Tibial artery (tissue), 4 donors: ENCODE results near the gene TDRD5.
"Not testable (repeated sequence)": the region's sequence is repeated elsewhere in the genome, so short reads cannot be mapped to it uniquely, and the experiment has no call there.

Experiments used
- DNase-seq, 2 donors: peaks; one replicate each; pipeline ENCODE4 v3.0.0-alpha.2; 2019
- H3K27ac ChIP-seq, 2 donors: fragments of 200-600 bp; sonication (generic) in 1 of 2; 1 replicate in 1 of 2; 2 replicates in 1 of 2; pipeline ENCODE4 v1.5.1; 2018 to 2019; ENCODE audit warnings: mild to moderate bottlenecking in 1 of 2
- H3K27me3 ChIP-seq, 2 donors: fragments of 200-600 bp; sonication (generic) in 1 of 2; one replicate each; pipeline versions ENCODE4 v1.5.1 to v1.6.0; 2016 to 2019
- H3K36me3 ChIP-seq, 3 donors: fragments of 200-600 bp; sonication (generic) in 2 of 3; one replicate each; pipeline ENCODE4 v1.5.1; 2016 to 2019; ENCODE audit warnings: mild to moderate bottlenecking in 2 of 3
- H3K4me1 ChIP-seq, 4 donors: fragments of 200-600 bp; sonication (generic) in 2 of 4; 1 replicate in 3 of 4; 2 replicates in 1 of 4; pipeline ENCODE4 v1.5.1; 2016 to 2019
- H3K4me3 ChIP-seq, 2 donors: fragments of 200-600 bp; sonication (generic) in 1 of 2; 1 replicate in 1 of 2; 2 replicates in 1 of 2; pipeline ENCODE4 v1.5.1; 2018 to 2019; ENCODE audit warnings: mild to moderate bottlenecking in 2 of 2
- H3K9me3 ChIP-seq, 3 donors: fragments of 200-600 bp; sonication (generic) in 1 of 3; one replicate each; pipeline ENCODE4 v1.5.1; 2016 to 2019
- CTCF ChIP-seq, 2 experiments: fragments of 200-600 bp in 1 of 2; fragments of 450-650 bp in 1 of 2; IDR thresholded peaks; one replicate each; pipeline ENCODE4 v1.5.1; 2017 to 2019; ENCODE audit warnings: antibody characterized with exemption in 2 of 2, mild to moderate bottlenecking in 1 of 2, moderate library complexity in 1 of 2
- intact Hi-C: fragments of 100-400 bp; cut with DNase I; formaldehyde crosslinking; loops from one replicate; pipeline ENCODE4 v1.15.0; 2023; ENCODE audit warnings: low total_unique reads

The TDRD5 gene

DNA sequence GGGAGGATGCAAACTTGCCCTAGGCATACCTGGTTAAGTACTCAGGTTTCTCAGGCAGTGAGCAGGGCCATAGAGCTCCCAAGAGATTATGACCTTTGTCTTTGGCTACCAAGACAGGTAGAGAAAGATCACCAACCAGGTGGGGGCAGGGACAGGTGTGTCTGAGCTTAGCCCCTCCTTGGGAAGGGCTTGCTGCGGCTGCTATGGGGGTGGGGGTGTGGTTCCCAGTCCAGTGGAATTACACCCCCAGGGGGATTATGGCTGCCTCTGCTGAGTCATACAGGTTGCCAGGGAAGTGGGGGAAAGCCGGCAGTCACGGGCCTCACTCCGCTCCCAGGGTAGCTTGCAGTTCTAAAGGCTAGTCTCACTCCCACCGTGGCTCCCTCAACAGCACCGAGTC lies 86.2 kb downstream of the TDRD5 start:
- no peak overlapping the region for H3K27ac ChIP-seq
- no peak for DNase-seq
- no peaks in the 10 kb centered on the region for H3K36me3 ChIP-seq
- H3K9me3 ChIP-seq = peaks cover 0 to 9% (median 0%) of the 10 kb centered on the region in 3 donors
- no peaks in the 10 kb centered on the region for H3K27me3 ChIP-seq
- intact Hi-C loops = no loop called here
- no peak for TF ChIP-seq CTCF (IDR thresholded peaks at IDR 0.05)
- H3K4me3 ChIP-seq = no peak overlapping the region
- H3K4me1 ChIP-seq = no peaks in the 10 kb centered on the region

- not testable (repeated sequence) for DNase-seq, H3K27me3 ChIP-seq
Observed at GRCh38 chr1:179694530-179694929, 102.9 kb downstream of the TDRD5 start.

GRCh38 chr1:179702946-179703539 lies 111.4 kb downstream of the TDRD5 start:
- intact Hi-C loops = no loop called here

More at GRCh38 chr1:179694530-179694929, 102.9 kb downstream of the TDRD5 start:
- H3K36me3 ChIP-seq, H3K4me1 ChIP-seq, intact Hi-C loops, H3K4me3 ChIP-seq, H3K9me3 ChIP-seq, H3K27ac ChIP-seq: not testable (repeated sequence)

DNA sequence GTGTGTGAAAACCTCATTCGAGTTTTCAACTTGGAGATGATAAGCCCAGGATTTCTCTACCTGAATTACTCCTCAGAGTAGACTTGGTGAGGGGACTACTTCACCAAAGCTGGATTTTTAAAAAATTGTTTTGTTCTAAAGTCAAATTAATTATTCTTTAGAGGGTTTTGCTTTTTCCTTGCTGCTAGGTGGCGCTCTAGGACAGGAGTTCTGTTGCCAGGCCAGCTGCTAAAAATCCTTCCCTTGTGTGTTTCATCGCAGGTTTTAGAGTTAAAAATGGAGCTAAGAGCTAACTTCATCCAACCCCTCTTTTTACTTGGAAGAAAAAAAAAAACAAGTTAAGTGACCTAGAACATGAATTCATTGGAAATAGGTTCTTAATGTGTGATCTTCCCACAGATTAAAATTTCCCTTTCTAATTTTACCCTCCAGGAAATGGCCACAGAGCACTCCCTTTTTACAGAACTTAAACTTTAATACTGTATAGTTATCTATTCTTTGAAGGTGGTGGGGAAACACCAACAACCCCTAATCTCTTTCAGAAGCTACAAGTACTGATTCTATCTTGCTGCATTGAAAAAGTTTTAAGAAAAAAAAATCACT lies 114.8 kb downstream of the TDRD5 start:
- Histone ChIP-seq H3K36me3 (no peaks in the 10 kb centered on the region), H3K9me3 (no peaks in the 10 kb centered on the region), H3K27me3 (peaks cover 0 to 5% of the 10 kb centered on the region in 2 donors), H3K27ac (no peak overlapping the region), H3K4me3 (no peak overlapping the region), H3K4me1 (no peaks in the 10 kb centered on the region)
- DNase-seq = no peak
- peak; percentile 64 to 70 for TF ChIP-seq CTCF (IDR thresholded peaks at IDR 0.05)
- intact Hi-C loops = loop anchor here (5.0 kb wide), 1 partner anchor 106 kb away; no protein-coding TSS in a partner anchor

More at GRCh38 chr1:179702946-179703539, 111.4 kb downstream of the TDRD5 start:
- Histone ChIP-seq H3K27me3 (peaks cover 0 to 5% of the 10 kb centered on the region in 2 donors), H3K4me3 (no peak overlapping the region), H3K27ac (no peak overlapping the region), H3K9me3 (no peaks in the 10 kb centered on the region), H3K36me3 (no peaks in the 10 kb centered on the region), H3K4me1 (no peaks in the 10 kb centered on the region)
- no peak for DNase-seq
- no peak for TF ChIP-seq CTCF (IDR thresholded peaks at IDR 0.05)

- no peaks in the 10 kb centered on the region for H3K4me1 ChIP-seq
- no peak overlapping the region for H3K4me3 ChIP-seq
- intact Hi-C loops = loop anchor here (5.0 kb wide), 1 partner anchor 105 kb away; no protein-coding TSS in a partner anchor
- H3K9me3 ChIP-seq = no peaks in the 10 kb centered on the region
- H3K27me3 ChIP-seq = peaks cover 0 to 5% of the 10 kb centered on the region in 2 donors
- H3K27ac ChIP-seq = no peak overlapping the region
- H3K36me3 ChIP-seq = no peaks in the 10 kb centered on the region
- no peak for TF ChIP-seq CTCF (IDR thresholded peaks at IDR 0.05)
- no peak for DNase-seq
Observed at GRCh38 chr1:179707406-179707805, 115.8 kb downstream of the TDRD5 start.

- Histone ChIP-seq H3K4me3 (no peak overlapping the region), H3K27me3 (peaks cover 0 to 5% of the 10 kb centered on the region in 2 donors), H3K36me3 (no peaks in the 10 kb centered on the region), H3K9me3 (no peaks in the 10 kb centered on the region), H3K4me1 (no peaks in the 10 kb centered on the region), H3K27ac (no peak overlapping the region)
- no peak for TF ChIP-seq CTCF (IDR thresholded peaks at IDR 0.05)
- DNase-seq = no peak
- intact Hi-C loops = loop anchor here (5.0 kb wide), 1 partner anchor 104 kb away; no protein-coding TSS in a partner anchor
Observed at GRCh38 chr1:179708434-179709195, 117.0 kb downstream of the TDRD5 start.
